GM19395 (cell line): ENCODE measurements around the gene BCL2.

Source experiments
- ATAC-seq: cut with Tn5 transposase; IDR thresholded peaks from one replicate; pipeline ENCODE4 v1.9.1; 2021; ENCODE audit warnings: mild to moderate bottlenecking, moderate library complexity; ENCODE audit not compliant: unreplicated experiment

BCL2 gene

DNA sequence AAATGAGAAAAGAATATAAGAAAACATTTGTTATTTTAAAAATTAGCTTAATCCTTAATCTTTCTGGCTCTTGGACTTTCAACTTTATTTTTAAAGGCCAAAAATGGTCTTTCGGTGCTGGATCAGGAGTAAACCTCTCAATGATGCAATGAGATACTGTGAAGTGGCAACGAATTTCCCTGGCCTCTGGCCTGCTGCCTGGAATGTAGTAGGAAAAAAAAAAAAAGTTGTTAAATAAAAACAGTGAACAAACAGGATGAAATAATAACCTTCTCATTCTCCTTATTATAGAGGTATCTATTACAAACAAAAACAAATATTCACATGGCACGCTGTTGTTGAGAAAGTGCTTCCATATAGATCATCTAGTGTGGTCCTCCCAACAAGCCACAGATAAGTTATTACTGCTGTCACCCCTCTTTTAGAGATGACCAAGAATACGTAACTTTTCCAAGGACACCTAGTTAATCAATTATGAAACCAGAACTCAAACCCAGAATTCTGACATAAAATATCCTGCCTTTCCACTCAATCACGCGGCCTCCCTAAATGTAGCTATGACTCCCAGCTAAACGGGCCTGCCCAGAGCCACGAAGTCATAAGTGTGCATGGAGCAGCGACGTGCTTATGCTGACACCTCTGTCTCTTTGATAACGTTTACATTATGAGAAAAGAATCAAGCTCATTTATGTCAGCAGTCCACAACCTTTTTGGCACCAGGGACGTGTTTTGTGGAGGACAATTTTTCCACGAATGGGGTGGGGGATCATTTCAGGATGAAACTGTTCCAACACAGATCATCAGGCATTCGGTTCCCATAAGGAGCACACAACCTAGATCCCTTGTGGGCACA is 170.9 kb downstream of the BCL2 start:
- no peak for ATAC-seq

DNA sequence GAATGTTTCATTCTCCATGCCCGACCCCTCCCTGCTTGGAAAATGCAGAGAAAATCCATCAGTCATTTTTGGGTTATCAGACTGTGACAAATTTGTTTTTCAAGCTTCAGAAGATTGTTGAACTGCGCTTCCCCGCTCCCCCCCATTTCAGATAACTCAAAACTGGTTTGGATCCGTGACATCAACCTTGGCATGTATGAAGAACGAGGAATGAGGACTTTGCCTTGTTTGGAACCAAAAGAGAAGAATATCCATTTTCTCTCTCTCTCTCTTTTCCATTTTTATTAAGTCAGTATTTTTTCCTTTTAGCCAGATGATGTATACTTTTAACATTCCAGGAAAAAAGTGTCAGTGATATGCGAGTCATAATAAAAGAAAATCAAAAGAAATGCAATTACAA is 171.6 kb downstream of the BCL2 start:
- no peak for ATAC-seq

DNA sequence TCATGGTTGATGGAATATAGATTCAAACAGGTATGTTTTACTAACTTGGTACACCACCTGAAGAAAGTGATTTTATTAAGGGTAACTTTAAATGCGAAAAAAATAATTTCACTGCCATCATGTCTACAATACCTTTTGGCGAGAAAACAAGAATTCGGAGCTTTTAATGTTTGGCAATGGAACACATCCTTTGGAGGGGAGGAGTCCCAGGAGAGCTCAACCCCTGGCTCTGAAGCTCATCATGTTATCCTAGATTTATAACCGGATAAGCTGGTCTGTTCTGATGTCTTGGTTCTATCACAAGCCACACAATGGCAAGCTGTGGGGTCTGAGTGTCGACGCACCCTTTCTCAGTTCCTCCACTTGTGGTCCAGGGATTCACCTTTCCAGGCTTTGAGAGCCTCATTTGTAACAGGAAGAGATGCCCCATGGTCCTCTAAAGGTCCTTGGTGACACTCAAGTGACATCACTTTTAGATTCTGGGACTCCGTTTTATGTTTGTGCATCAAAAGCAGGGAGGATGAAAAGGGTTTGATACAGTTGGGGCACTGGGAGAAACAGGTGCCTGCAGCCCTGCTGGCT is 172.7 kb downstream of the BCL2 start:
- ATAC-seq = no peak

DNA sequence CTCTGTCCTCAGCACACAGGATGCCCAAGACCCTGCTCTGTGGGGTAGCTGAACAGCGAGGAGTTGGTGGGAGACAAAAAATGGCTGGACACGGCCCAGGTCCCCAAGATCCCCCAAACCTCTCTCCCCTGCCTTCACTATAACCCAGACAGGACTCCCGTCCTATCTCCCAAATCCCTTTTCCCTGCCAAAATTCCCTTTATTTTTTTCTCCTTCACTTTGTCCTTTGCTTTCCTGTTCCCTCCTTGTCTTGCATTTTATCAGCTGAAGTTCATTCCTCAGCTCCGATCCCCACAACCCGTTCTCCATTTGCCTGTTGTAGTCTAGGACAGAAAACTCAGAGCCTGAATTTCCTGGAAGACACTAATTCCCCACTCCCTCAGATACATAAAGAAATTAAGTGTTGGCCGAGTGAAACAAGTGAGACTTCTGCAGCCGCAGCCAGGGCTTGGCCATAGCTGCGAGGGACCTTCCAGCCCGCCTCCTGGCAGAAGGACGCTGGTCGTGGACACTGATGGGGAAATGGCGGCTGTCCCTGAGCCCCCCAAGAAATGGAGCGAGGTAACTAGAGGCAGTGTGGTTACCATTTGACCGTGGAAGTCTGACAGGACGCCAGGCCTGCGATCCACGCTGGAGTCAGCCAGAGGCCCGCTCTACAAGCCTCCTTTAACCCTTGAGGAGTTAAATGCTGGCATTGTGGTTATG is 173.6 kb downstream of the BCL2 start:
- no peak for ATAC-seq

DNA sequence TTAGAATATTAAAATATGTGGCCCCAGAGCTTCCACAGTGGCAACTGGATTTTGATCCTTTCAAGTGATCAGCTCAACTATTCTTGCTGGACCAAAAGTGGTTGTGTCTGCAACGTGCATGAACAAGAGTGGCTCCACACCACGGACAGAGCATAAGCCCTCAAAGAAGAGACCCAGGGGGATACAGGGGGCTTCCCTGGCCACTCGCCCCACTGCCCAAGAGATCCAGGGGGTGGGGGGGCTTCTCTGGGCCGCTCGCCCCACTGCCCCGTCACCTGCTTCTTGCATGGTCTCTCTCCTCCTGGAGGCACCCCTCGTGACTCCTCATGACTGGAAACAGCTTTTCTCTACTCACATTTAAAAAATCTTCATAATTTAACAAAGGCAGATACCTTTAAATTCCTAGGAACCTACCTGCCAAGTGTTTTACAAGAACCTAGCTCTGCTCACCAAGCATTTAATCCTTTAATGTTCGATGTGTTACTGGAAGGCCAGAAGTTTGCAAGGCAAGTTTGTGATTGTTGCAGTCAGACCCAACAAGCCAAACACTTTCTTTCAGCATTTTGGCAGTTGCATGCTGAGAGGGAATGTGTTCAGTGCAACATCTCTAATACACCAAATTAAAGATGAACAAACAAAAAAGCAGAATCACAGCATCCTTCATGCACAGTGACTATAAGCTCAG is 174.3 kb downstream of the BCL2 start:
- no peak for ATAC-seq

DNA sequence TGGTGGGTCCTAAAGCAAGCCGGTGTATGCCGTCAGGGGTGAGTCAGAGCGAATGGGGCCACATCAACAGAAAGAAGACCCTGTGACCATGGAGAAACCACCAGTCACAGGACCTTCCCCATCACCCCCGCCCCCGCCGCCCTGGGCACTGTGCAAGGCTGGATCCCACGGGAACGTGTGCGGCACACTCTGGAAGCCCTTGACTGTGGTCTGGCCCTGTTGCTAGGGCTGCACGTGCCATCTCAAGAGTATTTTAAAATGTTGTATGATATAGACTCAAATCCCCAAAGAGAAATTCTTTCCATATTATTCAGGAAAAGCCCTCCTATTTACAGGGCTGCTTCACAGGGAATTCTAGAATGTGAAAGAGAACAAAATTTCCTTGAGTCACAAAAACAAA is 174.8 kb downstream of the BCL2 start:
- no peak for ATAC-seq

DNA sequence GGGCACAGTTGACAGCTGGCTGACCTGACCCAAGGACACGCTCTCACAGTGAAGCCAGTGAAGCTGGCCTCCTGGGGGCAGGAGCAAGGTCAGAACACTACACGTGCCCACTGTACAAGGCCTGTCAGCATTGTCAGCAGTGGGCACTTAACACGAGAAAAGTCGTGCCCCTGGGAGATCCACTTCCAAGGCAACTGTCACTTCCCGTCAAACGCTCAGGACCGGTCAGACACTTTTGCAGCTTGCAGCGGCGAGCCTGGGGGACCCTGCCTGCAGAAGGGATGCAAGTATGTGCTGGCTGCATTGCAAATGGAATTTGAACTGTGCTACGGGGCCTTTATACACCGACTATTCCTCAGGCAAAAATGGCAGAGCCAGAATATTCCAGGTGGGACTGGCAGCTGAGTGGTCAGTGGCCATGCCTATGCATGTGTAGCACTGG is 176.2 kb downstream of the BCL2 start:
- ATAC-seq = no peak

DNA sequence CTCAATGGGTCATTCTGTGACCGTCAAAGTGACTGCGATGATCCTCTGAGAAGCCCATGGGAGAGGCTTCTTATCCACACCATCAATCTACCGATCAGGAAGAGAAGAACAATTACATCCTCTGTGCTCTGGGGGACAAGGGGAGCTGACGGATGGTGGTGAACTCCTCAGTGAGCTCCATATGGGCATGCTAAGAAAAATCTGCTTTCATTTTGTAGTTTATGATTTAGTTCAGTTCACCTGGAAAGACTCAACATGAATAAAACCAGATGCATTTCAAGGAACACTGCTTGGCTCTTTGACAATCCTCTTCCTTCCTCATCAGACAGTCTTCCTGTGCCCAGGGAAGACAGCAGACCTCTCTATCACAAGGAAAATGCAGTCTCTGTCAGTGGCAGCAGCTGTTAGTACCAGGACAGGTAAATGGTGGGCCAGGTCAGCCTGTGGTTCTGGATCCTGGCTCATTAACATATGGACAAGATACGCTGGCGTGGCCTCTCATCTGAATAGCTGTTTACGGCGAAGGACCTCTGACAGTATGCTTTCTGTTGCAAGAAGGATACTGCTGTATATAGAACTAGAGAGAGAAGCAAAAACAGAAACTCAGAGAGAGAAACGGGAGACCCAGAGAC is 176.9 kb downstream of the BCL2 start:
- ATAC-seq = peak; percentile 27

DNA sequence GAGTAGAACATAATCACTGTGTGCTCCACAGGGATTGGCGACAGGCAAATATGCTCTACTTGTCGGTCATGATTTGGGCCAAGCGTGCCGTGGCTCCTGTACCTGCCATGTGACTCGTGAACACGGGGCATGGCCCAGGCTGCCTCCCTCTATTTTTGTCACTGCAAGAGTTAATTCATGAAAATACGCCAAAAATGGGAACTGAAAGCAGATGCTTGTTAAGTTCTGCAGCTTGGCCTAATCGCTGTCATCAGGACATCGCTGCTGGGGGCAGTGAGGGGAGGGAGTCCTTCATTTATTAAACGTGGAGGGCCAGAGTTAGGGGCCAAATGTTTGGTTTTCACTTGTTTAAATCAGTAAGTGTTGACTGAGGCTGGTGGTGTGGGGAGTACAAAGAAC is 177.8 kb downstream of the BCL2 start:
- ATAC-seq = peak; percentile 55

DNA sequence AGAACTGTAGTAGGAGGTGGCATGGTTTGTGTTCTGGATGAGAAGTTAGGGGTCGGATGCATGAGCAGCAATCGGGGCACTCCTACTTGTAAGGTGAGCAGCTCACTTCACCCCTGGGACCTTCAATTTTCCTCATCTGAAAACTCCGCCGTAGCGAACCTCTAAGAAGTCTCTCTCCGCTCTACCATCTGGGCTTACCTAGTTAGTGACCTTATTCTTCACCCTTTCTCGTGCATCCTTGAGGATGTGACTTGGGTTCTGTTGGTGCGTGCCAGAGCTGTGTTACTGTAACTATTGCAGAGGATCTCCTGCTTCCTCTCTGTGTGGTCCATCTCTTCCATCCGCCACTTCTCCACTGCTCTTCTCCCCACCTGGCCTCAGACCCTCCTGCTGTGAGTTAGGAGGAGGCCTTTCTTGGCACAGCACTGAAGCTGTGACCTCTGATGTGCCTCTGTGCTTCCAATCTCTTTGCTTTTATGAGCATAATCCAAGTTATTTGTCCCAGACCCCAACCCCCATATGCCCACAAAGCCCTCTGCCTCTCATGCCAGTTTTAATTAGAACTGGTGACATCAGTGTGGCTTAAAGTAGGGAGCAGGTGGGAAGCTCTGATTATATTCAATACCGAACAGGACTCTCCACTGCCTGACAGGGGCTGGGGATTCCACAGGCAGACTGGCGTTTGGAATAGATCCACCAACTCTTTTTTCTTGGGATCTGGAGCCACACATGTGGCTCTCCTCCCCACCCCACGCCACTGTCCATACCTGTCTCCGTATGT is 178.4 kb downstream of the BCL2 start:
- ATAC-seq = no peak

DNA sequence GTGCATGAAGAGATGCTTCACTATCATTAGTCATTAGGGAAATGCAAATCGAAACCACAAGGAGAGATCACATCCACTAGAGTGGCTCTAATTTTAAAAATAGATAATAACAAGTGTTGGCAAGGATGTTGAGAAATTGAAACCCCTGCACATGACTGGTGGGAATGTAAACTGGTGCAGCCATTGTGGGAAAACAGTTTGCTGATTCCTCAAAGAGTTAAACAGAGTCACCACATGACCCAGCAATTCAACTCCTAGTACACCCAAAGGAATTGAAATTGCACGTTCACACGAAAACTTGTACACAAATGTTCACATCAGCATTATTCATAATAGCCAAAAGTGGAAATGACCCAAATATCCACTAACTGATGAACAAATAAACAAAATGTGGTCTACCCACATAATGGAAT is 179.5 kb downstream of the BCL2 start:
- no peak for ATAC-seq

DNA sequence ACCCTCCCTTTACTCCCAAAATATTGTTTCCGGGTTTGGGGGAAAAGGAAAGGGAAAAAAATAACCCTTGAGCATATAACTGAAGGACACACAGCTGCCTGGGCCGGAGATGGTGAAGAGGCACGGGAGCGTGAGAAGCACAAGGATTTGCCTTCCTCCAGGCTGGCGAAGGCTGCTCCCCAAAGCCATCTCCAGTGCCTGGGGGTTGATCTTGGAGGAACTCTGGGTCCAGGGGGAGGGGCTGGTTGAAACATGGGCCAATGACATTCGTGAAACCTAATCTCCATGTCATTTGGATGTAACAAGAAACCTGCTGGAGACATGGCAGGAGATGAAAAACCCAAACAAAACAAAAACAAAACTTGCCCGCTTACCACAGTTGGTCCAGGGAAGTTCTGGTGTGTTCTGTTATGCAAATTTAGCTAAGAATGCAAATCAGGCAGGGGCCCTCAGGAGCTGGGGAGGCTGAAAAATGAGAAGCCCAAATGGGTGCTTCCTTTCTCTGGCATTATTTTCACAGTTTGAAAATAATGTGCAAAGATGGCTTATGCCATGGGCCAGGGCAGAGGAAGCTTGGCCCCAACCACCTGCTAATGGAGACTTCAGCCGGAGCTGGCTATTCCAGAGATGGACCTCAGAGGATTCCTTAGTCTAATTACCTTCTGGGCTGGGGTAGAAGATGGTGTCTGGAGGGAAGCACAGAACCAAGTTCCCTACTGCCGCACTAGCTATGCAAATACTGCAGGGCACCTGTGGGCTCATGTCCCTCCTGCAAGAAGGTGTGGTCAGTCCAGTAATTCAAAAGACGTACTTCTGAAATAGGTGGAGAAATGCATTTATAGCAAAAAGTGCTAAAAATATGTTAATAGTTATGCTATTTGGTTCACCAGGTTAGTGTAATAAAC is 180.9 kb downstream of the BCL2 start:
- ATAC-seq = peak; percentile 64

DNA sequence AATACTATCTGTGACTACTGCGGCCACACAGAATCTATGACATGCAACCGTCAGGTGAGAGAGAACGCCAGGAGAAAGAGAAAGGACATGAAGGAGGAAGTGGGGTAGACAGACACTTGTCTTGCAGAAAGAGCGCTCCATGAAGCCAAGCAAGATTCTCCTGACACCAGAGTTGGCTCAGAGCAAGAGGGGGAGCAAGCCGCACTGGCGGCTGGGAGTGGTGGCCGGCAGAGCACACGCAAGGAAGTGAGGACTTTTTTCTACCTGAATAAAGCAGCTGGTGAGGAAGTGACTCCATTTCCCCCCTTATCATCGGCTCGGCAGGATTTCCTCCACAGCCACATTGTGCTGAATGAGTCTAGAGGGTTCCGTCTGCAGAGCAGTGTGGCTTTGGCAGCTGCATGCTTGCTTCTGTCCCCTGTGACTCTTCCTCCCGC is 181.6 kb downstream of the BCL2 start:
- peak; percentile 36 for ATAC-seq

DNA sequence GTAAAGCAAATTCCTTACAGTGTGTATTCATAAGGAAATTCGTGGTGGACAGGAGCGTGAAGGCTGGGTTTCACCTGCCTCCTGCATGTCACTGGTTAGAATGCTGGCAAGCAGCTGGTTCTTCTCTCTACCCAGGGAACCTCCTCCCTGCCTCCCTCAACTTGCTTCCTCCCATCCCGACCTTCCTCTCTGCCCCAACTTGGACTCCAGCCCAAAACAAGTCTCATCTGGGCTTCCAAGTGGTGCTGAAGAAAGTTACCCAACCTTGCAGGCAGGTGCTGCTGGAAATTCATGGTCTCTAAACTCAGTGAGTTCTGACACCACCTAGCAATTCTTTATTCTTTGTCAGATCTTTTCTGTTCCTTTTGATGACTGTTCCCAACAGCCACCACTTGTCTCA is 184.5 kb downstream of the BCL2 start:
- ATAC-seq = no peak

DNA sequence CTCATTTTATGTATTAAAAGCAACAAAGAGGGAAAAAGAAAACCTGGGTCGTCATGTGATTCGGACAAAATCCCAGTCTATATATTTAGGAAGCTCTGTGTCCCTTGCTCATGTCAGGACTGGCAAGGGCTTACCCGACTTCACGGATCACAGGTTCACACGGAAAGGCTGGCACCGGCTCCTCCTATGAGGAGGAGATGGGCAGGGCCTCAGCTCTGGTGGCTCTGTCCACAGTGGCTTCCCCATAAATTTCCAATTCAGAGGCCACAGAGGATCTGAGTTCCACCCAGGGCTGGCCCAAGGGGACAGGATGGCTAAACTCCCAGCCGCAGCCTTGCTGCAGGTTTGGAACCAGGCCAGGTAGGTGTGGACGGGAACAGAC is 186.8 kb downstream of the BCL2 start:
- ATAC-seq = no peak

DNA sequence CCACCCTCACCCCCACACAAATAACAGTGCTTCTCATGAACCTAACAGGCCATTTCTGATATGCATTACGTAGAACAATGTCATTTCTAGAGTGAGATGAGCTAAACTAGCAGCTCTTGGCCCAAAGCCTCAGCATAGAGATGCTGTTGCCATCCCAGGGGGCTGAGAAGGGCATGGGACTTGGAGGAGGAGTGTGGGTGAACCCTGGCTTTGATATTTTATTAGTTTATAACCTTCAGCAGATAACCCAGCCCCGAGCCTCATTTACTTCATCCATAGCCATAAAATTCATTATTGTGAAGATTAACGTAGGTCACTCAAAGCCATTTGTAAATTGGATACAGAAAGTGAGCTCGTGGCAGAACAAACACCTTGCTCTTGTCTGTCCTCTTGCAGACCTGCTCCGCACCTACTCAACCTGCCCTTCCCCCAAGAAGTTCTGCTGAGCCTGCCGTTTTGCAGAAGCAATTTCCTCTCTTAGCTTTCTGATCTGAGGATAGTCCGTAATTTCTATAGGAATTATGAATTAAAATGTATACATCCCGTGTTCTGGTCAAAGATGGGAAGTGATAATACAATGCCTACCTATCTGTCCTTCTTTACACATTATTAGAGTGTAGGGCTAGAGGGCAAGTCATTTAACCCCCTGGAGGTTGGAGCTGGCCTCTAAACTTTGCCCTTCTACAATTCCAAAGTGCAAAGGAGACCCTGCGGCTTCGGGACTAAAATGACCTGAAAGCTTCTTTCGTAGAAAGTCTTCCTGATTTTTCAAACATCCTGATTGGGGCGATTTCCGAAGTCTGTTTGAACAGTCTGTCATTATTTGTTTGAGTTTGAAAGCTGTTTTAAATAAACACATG is 187.4 kb downstream of the BCL2 start:
- ATAC-seq = no peak

DNA sequence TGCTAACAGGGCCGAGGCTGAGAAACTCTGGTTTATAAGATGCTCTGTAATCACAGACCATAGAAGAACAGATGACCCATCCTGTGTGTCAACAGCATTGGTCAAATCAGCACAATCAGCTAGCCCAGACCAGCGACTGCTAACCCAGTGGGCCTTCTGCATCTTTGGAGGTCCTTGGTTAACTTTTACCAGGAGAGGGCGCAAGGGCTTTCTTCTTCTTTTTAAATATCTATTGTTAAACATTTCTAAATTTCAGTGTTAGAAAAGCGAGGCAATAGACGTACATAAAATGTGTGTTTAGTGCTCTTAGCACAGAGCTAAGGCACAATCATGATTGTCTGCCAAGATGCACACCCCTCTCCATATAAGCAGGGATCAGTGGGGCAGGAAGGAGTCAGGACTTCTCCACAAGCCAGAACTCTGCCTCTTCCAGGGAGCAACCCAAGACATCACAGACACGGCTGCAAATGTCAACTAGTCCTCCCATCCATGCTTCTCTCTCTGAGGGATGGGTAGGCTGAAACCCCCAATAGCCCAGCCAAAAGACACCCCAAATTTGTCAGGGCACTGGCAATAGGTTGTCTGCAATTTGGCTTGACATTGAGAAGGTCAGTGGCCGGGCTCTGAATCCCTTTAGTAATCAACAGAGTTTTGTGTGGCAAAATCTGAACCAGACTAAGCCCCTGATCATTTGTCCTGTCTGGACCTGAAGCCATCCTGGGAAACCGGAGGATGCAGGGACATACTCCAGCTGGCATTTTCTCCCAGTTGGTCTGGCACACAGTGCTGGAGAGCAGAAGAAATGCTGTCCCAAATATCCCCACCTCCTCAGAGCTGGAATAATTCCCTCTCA is 188.2 kb downstream of the BCL2 start:
- no peak for ATAC-seq
